MG63 (cell line): Measurements from ENCODE around the gene ATP5ME. TPM values are rescaled to one million over a fixed set of nuclear protein-coding genes. Genes with fewer than 3 reads are reported as not detected.
A peak's percentile ranks its signal among the peaks of the same experiment; 100 is the strongest.
"Not testable (repeated sequence)": the region's sequence is repeated elsewhere in the genome, so short reads cannot be mapped to it uniquely, and the experiment has no call there.

Source experiments
- DNase-seq: peaks from one replicate; pipeline ENCODE4 v3.0.0-alpha.2; 2020
- H3K27me3 ChIP-seq: fragments of 250-450 bp; sonication (Bioruptor Pico); 2 replicates; pipeline ENCODE4 v1.5.1; 2020; ENCODE audit warnings: mild to moderate bottlenecking, moderate library complexity
- H3K36me3 ChIP-seq: fragments of 250-450 bp; sonication (Bioruptor Pico); 2 replicates; pipeline ENCODE4 v1.5.1; 2020; ENCODE audit warnings: mild to moderate bottlenecking, moderate library complexity
- H3K4me3 ChIP-seq: fragments of 250-450 bp; sonication (Bioruptor Pico); 2 replicates; pipeline ENCODE4 v1.5.1; 2020; ENCODE audit warnings: mild to moderate bottlenecking, moderate library complexity
- H3K9me3 ChIP-seq: fragments of 250-450 bp; sonication (Bioruptor Pico); 2 replicates; pipeline ENCODE4 v1.5.1; 2020; ENCODE audit warnings: mild to moderate bottlenecking, moderate library complexity
- total RNA-seq: library from RNA; depleted of rRNA; stranded (reverse); fragments of >200 nt; shearing (Covaris generic); gene quantifications from 2 replicates; pipeline ENCODE4 v1.2.3, GENCODE V29; 2014; ENCODE audit warnings: low replicate concordance

The ATP5ME gene
- total RNA-seq, 1 experiment from 2014 or later = 183 TPM

DNA sequence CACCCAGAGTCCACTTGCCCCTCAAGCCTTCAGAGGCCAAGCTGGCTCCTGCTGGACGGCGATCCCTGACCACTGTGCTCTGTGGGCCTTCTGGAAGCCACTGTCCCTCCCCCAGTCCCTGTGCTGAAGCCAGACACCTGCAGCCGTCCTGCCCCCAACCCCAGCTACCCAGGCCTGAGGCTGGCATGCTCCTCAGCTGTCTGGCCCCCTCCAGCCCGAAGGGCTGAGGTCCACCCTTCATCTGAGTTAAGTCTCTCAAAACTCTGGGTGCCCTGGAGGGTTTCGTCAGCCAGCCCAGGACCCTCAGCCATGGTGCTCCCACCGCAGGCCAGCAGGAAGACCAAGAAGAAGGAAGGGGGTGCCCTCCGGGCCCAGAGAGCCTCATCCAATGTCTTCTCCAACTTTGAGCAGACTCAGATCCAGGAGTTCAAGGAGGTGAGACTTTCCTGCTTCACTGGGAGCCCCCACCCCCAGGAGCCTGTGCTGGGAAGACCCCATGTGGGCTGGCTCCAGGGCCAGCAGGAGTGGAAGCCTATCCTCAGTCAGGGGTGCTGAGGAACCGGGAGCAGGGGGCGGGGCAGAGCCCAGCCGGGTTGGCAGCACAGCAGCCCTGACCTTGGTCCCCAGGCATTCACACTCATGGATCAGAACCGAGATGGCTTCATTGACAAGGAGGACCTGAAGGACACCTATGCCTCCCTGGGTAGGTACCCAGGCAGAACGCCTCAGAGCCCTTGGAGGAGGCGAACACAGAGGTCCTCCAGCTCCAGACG is 4.4 kb upstream of the ATP5ME start:
- DNase-seq = no peak
- H3K36me3 ChIP-seq = no peaks in the 10 kb centered on the region
- H3K9me3 ChIP-seq = no peaks in the 10 kb centered on the region
- H3K27me3 ChIP-seq = no peaks in the 10 kb centered on the region
- no peak overlapping the region for H3K4me3 ChIP-seq

DNA sequence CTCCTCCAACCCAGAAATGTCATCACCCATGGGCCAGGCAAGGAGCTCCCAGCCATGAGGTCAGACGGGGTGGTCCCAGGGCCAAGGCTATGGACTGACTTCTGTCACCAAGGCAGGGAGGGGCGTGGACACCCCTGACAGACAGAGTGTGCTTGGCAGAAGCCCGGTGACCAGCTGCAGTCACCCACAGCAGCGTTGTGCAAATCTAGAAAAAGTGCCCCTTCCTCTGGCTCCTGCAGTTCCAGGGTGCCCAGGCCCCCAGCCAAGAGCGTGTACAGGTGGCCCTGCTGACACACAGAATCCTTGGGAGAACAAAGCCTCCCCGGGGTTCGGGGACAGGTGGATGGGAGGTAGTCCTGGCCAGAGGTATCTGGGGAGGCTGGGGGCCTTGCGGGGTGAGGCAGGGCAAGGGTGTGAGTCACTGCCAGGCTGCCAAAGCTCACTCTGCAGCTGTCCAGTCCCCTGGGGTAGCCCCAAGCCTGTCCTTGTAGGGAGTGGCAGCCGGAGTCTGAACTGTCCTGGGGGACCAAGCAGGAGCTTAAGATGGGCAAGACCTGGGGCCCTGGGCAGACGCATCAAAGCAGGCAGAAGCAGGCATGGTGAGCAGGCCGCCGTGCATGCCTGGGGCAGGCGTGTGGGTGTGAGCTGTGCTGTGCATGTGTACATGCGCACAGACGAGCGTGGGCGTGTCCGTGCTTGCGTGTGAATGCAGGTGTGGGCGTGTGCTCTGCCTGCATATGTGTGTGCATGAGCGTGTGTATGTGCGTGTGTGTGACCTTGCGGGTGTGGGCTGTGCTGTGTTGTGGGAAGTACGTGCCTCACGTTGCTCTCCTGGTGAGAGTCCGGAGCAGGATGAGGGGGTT is 3.6 kb upstream of the ATP5ME start:
- H3K27me3 ChIP-seq = no peaks in the 10 kb centered on the region
- H3K36me3 ChIP-seq = peaks cover 6% of the 10 kb centered on the region
- H3K9me3 ChIP-seq = no peaks in the 10 kb centered on the region
- no peak for DNase-seq
- H3K4me3 ChIP-seq = no peak overlapping the region

DNA sequence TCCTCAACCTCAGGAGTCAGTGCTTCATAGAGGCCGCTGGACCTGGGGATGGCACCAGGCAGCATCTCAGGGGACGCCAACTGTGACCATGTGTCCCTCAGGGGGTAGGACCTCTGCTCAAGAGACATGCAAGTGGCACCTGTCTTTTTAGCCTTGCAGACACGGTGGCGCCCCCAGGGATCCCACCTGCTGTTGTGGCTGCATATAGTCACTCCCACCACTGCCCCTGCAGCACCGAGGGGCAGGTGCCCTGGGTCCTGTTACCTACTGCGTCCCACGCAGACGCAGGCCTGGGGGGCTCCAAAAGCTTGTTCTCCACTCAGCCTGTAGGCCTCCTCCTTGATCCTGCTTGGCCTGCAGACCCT is 2.8 kb upstream of the ATP5ME start:
- H3K4me3 ChIP-seq = no peak overlapping the region
- no peak for DNase-seq
- no peaks in the 10 kb centered on the region for H3K9me3 ChIP-seq
- H3K27me3 ChIP-seq = no peaks in the 10 kb centered on the region
- peaks cover 12% of the 10 kb centered on the region for H3K36me3 ChIP-seq

DNA sequence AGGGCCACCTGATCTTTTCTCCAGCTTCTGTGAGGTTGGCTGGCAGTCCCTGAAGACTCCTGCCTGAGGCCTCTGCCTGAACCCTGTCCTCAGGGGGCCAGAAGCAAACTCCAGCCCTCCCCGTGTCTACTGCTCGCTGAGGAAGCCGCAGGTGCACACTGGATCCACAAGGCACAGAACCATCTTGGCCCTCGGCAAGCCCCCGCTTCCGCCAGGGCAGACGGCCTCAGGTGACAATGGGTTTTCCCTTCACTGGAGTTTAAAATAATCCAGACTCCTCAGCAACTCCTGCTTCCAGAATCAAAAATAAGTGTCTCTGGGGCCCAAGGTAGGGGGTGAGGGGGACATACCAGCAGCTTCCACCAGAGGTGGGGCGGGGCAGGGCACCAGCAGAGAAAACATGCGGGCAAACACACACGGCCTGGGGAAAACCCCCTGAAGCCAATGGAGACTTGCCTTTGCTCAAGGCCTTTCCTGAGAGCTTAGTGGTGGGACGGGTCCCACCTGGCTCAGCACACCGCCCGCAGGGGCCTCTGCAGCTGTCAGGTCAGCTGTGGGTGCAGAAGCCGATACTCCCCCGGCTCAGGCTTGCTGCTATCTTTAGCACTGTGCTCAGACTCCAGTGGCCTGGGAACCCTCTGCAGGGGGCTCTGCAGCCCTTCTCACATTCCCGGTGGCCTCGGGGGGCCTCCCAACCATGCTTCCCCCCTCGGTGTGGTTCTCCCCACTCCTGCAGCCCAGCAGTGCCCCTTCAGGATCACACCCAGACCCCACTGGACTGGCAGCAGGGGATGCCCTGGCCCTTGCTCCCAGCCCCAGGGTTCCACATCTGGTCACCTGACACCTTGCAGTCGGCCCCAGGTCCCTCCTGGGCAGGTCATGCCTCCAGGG is 2.1 kb upstream of the ATP5ME start:
- no peak for DNase-seq
- H3K27me3 ChIP-seq = no peaks in the 10 kb centered on the region
- no peak overlapping the region for H3K4me3 ChIP-seq

DNA sequence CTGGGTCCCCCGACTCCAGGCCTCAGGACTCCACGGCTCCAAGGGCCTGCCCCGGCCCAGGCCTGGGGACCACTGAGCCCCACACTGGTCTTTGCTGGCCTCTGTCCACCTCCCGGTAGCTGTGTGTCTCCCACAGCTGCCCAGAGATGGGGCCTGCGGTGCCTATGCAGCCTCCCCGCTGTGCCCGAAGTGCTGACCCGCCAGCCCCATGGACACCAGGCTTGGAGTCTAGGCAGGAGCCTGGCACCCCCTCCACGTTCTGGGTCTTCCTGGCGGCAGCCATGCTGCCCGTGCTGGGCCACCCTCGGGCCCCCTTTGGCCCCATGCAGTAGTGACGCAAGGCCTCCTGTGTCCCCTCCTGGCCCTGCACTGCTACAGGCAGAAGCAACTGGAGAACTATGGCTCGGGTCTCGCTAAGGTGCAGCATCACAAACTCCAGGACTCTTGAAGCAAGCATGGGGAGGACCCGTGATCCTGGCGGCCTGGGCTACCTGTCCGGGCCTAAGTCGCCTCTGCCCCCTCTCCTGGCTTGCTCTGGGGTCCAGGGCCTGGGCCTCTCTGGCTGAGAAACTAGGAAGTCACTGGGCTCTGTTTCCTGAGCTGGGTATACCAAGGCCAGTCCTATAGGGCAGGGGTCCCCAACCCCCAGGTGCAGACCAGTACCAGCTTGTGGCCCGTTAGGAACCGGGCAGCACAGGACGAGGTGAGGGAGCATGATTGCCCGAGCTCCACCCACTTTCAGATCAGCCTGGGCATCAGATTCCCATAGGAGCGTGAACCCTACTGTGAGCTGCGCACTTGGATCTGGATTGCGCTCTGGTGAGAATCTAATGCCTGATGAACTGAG is 1.2 kb upstream of the ATP5ME start:
- H3K4me3 ChIP-seq = peak overlapping the region; percentile 76
- no peaks in the 10 kb centered on the region for H3K9me3 ChIP-seq
- DNase-seq = no peak
- peaks cover 21% of the 10 kb centered on the region for H3K36me3 ChIP-seq
- no peaks in the 10 kb centered on the region for H3K27me3 ChIP-seq

More for the DNA sequence above, 2.1 kb upstream of the ATP5ME start:
- Histone ChIP-seq H3K9me3 (no peaks in the 10 kb centered on the region), H3K36me3 (peaks cover 18% of the 10 kb centered on the region)

DNA sequence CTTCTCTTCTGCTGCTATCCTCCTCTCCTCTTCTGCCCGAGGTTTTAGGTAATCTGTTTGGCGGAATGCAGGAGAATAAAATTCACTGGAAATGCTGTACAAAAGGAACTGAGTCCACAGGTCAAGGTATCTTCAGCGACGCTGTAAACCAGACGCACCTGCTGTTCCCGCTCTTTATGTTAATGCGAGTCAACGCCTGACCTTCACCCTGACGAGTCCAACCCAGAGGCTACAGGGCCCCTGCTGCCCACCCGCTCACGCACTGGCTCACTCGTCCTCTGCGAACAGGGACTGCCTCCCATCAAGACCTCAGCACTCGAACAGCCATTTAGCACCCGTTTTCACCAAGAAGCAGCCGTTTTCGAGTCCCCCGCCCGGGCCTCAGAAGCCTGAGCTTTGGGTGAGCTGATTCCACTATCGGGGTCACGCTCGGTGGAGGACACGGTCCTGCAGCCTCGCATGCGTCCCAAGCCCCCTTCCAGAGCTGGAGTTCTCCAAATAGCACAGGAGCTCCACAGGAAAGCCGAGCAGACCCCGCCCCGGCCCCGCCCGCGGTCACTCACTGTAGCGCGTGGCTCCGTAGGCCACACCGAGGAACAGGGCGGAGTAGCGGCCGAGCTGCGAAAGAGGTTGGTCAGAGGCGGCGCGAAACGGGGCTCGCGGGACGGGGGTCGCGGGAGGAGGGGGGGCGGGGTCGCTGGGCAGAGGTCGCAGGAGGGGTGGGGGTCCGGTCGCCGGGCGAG is 556 bp downstream of the ATP5ME start:
- H3K9me3 ChIP-seq = no peaks in the 10 kb centered on the region
- H3K36me3 ChIP-seq = peaks cover 21% of the 10 kb centered on the region
- peak; percentile 38 for DNase-seq
- peak overlapping the region; percentile 76 for H3K4me3 ChIP-seq
- H3K27me3 ChIP-seq = no peaks in the 10 kb centered on the region

DNA sequence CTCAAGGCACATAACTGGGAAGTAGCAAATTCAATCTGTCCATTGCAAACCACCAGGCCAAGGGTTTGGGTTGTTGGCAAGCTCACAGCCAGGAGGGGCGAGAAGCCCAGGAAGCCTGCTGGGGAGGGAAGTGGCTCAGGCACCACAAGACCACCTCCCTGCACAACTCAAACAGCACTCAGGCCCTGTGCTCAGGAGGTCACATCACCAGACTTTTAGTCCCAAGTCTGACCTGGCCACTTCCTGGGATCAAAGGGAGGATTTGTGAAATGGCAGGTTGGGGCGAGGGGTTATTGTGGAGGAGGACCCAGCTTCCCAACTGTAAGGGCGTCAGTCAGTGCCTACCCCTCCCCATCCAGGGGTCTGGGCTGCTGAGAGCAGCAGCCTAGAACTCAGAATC is 2.3 kb downstream of the ATP5ME start:
- no peaks in the 10 kb centered on the region for H3K9me3 ChIP-seq
- DNase-seq = no peak
- H3K27me3 ChIP-seq = no peaks in the 10 kb centered on the region
- H3K36me3 ChIP-seq = peaks cover 21% of the 10 kb centered on the region
- H3K4me3 ChIP-seq = no peak overlapping the region

DNA sequence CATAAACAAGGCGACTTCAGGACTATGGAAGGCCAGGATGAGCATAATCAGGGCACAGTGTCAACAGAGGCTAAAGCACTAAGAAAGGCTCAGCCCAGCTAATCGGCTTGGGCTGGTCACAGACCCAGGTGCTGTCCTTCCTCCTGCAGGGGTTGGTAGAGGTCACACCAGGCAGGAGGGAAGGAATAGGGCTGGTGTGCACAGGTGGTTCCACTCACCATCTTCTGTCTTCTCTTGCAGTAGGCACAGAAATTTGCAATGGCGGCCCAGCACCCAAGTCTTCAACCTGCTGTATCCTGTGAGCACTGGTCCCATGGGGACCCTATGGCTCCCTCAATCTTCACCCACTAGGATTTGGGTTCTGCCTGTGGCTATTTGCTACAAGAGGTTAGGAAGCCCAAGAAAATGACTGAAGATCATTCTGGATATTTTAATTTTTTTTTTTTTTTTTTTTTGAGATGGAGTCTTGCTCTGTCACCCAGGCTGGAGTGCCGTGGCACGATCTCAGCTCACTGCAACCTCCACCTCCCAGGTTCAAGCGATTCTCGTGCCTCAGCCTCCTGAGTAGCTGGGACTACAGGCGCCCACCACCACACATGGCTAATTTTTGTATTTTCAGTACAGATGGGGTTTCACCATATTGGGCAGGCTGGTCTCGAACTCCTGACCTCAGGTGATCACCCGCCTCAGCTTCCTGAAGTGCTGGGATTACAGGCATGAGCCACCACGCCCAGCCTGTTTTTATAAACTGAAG is 4.1 kb downstream of the ATP5ME start:
- not testable (repeated sequence) for DNase-seq, H3K4me3 ChIP-seq, H3K27me3 ChIP-seq, H3K9me3 ChIP-seq
- peaks cover 21% of the 10 kb centered on the region for H3K36me3 ChIP-seq

DNA sequence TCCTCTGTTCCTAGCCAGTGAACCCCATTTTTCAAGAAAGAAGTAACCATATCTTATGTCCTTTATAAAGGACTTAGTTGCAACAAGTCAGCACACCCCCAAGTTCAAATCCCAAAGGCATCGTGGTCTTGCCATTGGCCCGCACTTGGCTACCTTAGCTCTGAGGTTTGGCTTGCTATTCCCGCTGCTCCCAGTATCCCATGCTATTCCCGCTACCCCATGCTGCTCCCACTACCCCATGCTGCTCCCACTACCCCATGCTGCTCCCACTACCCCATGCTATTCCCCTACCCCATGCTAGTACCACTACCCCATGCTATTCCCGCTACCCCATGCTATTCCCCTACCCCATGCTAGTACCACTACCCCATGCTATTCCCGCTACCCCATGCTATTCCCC is 5.9 kb downstream of the ATP5ME start:
- not testable (repeated sequence) for DNase-seq, H3K27me3 ChIP-seq, H3K9me3 ChIP-seq, H3K4me3 ChIP-seq
- H3K36me3 ChIP-seq = peaks cover 20% of the 10 kb centered on the region

DNA sequence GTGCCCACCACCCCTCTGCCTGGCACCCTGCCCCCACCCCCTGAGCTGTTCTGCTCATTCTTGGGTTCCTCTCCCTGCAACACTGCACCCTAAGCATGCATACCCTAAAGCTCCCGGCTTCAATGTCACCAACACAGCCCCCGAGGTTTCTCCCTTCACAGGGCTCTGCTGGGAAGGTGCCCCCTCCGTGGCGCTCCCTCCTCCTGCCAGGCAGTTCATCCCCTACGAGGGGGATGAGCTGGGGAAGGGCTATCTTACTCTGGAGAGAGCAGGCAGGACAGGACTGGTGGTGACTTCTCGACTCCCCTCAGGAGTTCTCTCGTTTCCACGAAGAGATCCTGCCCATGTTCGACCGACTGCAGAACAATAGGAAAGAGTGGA is 6.5 kb downstream of the ATP5ME start:
- Histone ChIP-seq H3K27me3 (no peaks in the 10 kb centered on the region), H3K9me3 (no peaks in the 10 kb centered on the region), H3K36me3 (peaks cover 14% of the 10 kb centered on the region), H3K4me3 (no peak overlapping the region)
- DNase-seq = no peak

DNA sequence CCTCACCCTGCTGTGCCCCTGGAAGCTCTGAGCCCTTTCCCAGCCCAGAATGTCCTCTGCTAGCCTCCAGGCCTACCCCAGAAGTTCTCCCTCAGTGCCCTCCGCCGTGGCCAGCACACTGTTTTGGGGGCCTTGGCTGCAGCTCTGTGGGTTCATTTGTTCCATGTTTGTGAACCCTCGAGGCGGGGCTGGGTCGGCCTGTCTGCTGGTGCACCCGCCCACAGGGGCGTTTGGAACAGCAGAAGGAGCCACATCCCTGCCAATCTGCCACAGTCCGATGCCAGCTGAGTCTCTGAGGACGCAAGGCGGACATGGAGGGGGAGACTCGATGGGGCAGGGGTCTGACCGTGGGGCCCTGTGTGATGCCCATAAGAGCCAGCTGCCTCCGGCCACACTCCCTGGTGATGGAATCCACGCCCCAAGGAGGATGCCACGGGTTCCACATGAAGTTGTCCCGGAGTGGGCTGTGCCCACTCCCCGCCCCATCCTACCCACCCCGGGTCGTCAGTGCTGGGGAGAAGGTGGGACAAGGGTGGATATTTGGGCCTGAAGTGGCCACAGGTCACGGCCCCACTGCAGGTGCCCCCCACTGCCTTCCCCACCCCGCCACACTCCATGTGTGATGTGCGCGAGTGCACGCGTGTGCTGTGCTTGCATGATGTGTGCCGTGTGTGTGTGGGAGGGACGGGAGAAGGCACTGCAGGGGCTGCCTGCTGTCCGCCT is 7.1 kb downstream of the ATP5ME start:
- DNase-seq = no peak
- Histone ChIP-seq H3K9me3 (no peaks in the 10 kb centered on the region), H3K36me3 (peaks cover 10% of the 10 kb centered on the region; the same call in 1 of the 2 replicates), H3K4me3 (no peak overlapping the region), H3K27me3 (no peaks in the 10 kb centered on the region)

DNA sequence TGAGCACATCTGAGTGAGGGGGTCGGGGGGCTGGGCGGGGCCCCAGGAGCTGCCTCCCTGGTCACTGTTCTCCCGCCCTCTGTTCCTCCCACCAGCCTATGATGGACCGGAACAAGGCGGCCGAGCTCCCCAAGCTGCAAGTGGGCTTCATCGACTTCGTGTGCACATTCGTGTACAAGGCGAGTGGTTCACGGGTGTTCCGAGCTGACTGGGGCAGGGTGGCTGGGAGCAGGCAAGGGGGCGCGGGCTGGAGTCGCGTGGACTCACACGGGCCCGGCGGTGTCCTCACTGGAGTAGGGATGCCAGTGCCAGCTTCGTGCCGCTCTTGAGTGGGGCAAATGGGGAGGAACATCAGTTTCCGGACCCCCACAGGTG is 7.7 kb downstream of the ATP5ME start:
- H3K4me3 ChIP-seq = no peak overlapping the region
- H3K36me3 ChIP-seq = peaks cover 5% of the 10 kb centered on the region; the same call in 1 of the 2 replicates
- H3K9me3 ChIP-seq = no peaks in the 10 kb centered on the region
- no peaks in the 10 kb centered on the region for H3K27me3 ChIP-seq
- DNase-seq = no peak

DNA sequence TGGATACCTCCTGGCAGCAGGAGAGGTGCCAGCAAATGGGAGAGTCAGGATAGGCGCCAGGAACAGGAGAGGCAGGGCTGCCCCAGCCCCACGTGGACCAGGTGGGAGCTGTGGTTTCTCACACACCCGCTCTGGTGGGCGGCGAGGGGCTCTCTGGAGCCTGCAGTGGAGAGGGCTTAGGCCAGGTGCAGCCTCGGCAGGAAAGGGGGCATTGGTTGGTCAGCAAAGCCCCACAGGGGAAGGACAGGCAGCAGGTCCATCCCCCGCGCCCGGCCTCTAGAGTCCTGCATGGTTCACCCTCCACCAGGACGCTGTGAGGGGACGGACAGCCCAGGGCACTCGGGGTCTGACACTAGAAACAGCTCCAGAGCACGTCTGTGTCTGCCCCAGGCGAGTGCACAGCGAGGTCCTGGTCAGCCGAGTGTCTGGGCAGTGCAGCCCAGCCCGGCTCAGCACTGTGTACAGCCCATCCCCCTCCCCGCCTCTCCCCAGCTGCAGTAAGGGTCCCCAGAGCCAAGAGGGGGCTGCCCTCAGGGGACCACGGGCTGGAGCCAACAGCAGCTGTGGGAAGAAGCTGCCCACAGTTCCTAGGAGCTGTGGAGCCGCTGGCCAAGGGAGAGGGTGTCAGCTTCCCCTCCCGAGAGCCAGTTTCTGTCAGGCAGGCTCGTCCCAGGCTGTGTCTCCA is 8.2 kb downstream of the ATP5ME start:
- Histone ChIP-seq H3K4me3 (no peak overlapping the region), H3K36me3 (no peaks in the 10 kb centered on the region), H3K27me3 (no peaks in the 10 kb centered on the region), H3K9me3 (no peaks in the 10 kb centered on the region)
- no peak for DNase-seq

DNA sequence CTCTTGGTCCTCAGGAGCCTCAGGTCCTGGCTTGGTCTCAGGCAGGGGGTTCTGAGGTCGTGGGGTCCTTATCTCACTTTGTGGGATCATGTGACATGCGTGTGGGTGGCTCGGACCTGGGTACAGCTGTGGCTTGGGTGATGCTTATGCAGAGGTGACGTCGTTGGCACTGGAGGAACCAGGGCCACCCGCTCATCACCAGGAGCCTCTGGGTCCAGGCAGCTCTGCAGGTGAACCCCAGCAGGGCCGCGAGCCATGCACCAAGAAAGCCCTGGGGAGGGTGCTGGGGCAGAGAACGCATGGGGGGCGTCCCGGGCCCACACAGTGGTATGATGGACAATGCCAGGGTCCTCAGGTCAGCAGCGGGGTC is 8.7 kb downstream of the ATP5ME start:
- H3K27me3 ChIP-seq = no peaks in the 10 kb centered on the region
- no peak for DNase-seq
- no peak overlapping the region for H3K4me3 ChIP-seq
- H3K9me3 ChIP-seq = no peaks in the 10 kb centered on the region
- H3K36me3 ChIP-seq = no peaks in the 10 kb centered on the region
